H9 (cell line): Measurements from ENCODE around the gene SLC12A6. TPM values are rescaled to one million over a fixed set of nuclear protein-coding genes. Genes with fewer than 3 reads are reported as not detected.

Source experiments
- DNase-seq: peaks from one replicate; pipeline ENCODE4 v3.0.0-alpha.2; 2017
- H2AFZ ChIP-seq: one replicate; pipeline ENCODE4 v1.6.1; 2013; ENCODE audit warnings: mild to moderate bottlenecking, low read length, control low read depth, moderate library complexity
- H2AK5ac ChIP-seq: 2 replicates; pipeline ENCODE4 v1.6.1; 2013; ENCODE audit warnings: low read length, control low read depth, mixed read lengths; ENCODE audit not compliant: insufficient read length
- H2BK120ac ChIP-seq: one replicate; pipeline ENCODE4 v1.6.1; 2013; ENCODE audit warnings: low read depth, mild to moderate bottlenecking, low read length, control low read depth, inconsistent platforms; ENCODE audit not compliant: poor library complexity, severe bottlenecking
- H2BK12ac ChIP-seq: 2 replicates; pipeline ENCODE4 v1.6.1; 2013; ENCODE audit warnings: low read length, control low read depth, mixed read lengths, low read depth; ENCODE audit not compliant: insufficient read length
- H2BK15ac ChIP-seq: 2 replicates; pipeline ENCODE4 v1.6.1; 2013; ENCODE audit warnings: low read depth, low read length, control low read depth
- H2BK20ac ChIP-seq: one replicate; pipeline ENCODE4 v1.6.1; 2013; ENCODE audit warnings: low read depth, mild to moderate bottlenecking, low read length, control low read depth, inconsistent platforms; ENCODE audit not compliant: poor library complexity, severe bottlenecking
- H2BK5ac ChIP-seq: 2 replicates; pipeline ENCODE4 v1.6.1; 2013; ENCODE audit warnings: low read length, control low read depth, mixed read lengths; ENCODE audit not compliant: insufficient read length
- H3K14ac ChIP-seq: 2 replicates; pipeline ENCODE4 v1.6.1; 2013; ENCODE audit warnings: low read length, control low read depth; ENCODE audit not compliant: insufficient read depth
- H3K18ac ChIP-seq: 2 replicates; pipeline ENCODE4 v1.6.1; 2013; ENCODE audit warnings: low read depth, mild to moderate bottlenecking, mixed read lengths, low read length, control low read depth; ENCODE audit not compliant: insufficient read length
- H3K23ac ChIP-seq: 2 replicates; pipeline ENCODE4 v1.6.1; 2013; ENCODE audit warnings: low read length, control low read depth, mixed read lengths, low read depth; ENCODE audit not compliant: insufficient read length
- H3K23me2 ChIP-seq: 2 replicates; pipeline ENCODE4 v1.6.1; 2013; ENCODE audit warnings: low read depth, mild to moderate bottlenecking, mixed read lengths, low read length, control low read depth; ENCODE audit not compliant: insufficient read length, poor library complexity, severe bottlenecking
- H3K27ac ChIP-seq: 2 replicates; pipeline ENCODE4 v1.5.1; 2013; ENCODE audit warnings: low read length, control low read depth, mixed read lengths, low read depth; ENCODE audit not compliant: insufficient read length
- H3K27me3 ChIP-seq: 2 replicates; pipeline ENCODE4 v1.6.1; 2013; ENCODE audit warnings: low read length, control low read depth, inconsistent platforms; ENCODE audit not compliant: insufficient read depth
- H3K4ac ChIP-seq: 2 replicates; pipeline ENCODE4 v1.6.1; 2013; ENCODE audit warnings: low read depth, mild to moderate bottlenecking, control low read depth, inconsistent platforms, low read length, moderate library complexity
- H3K4me1 ChIP-seq: 2 replicates; pipeline ENCODE4 v1.6.1; 2013; ENCODE audit warnings: low read length, control low read depth, inconsistent platforms; ENCODE audit not compliant: insufficient read depth
- H3K4me2 ChIP-seq: 2 replicates; pipeline ENCODE4 v1.6.1; 2013; ENCODE audit warnings: low read length, control low read depth, mixed read lengths; ENCODE audit not compliant: insufficient read length, insufficient read depth
- H3K56ac ChIP-seq: 2 replicates; pipeline ENCODE4 v1.6.1; 2013; ENCODE audit warnings: low read depth, mild to moderate bottlenecking, mixed read lengths, low read length, control low read depth; ENCODE audit not compliant: insufficient read length
- H3K79me1 ChIP-seq: 2 replicates; pipeline ENCODE4 v1.6.1; 2013; ENCODE audit warnings: low read depth, mild to moderate bottlenecking, moderate library complexity, low read length, control low read depth, inconsistent platforms; ENCODE audit not compliant: insufficient read depth, poor library complexity, severe bottlenecking
- H3K79me2 ChIP-seq: 2 replicates; pipeline ENCODE4 v1.6.1; 2013; ENCODE audit warnings: low read length, control low read depth, inconsistent platforms; ENCODE audit not compliant: insufficient read depth
- H3K9ac ChIP-seq: 2 replicates; pipeline ENCODE4 v1.6.1; 2013; ENCODE audit warnings: low read length, control low read depth, mixed read lengths; ENCODE audit not compliant: insufficient read length; ENCODE audit errors: extremely low read depth
- H3K9me3 ChIP-seq: one replicate; pipeline ENCODE4 v1.6.1; 2013; ENCODE audit warnings: low read depth, low read length, inconsistent platforms; ENCODE audit not compliant: control insufficient read depth
- H3T11ph ChIP-seq: one replicate; pipeline ENCODE4 v1.6.1; 2013; ENCODE audit warnings: mild to moderate bottlenecking, low read length, control low read depth, inconsistent platforms
- H4K20me1 ChIP-seq: one replicate; pipeline ENCODE4 v1.6.1; 2013; ENCODE audit not compliant: control insufficient read depth, insufficient read length, insufficient read depth
- H4K5ac ChIP-seq: 2 replicates; pipeline ENCODE4 v1.6.1; 2013; ENCODE audit warnings: low read depth, mild to moderate bottlenecking, mixed read lengths, low read length, control low read depth; ENCODE audit not compliant: insufficient read length
- H4K8ac ChIP-seq: replicated peaks from 2 replicates; pipeline ENCODE4 v1.6.1; 2013; ENCODE audit warnings: low read length, control low read depth, mixed read lengths, low read depth; ENCODE audit not compliant: insufficient read length
- H4K91ac ChIP-seq: 2 replicates; pipeline ENCODE4 v1.6.1; 2013; ENCODE audit warnings: low read depth, mild to moderate bottlenecking, moderate library complexity, mixed read lengths, low read length, control low read depth; ENCODE audit not compliant: insufficient read length
- H3K27ac Mint-ChIP-seq, 3 experiments: 2 replicates in 2 of 3; 3 replicates in 1 of 3; pipeline ENCODE4 v1.8.0; 2020 to 2021; ENCODE audit warnings: mixed read lengths in 3 of 3, mild to moderate bottlenecking in 1 of 3, moderate library complexity in 1 of 3
- H3K27me3 Mint-ChIP-seq: 2 replicates; pipeline ENCODE4 v1.8.0; 2021; ENCODE audit warnings: low read depth, mild to moderate bottlenecking, moderate library complexity, mixed read lengths
- H3K36me3 Mint-ChIP-seq, 3 experiments: 2 replicates in 2 of 3; 3 replicates in 1 of 3; pipeline ENCODE4 v1.8.0; 2020 to 2021; ENCODE audit warnings: low read depth in 3 of 3, mixed read lengths in 3 of 3; ENCODE audit not compliant: insufficient read depth in 1 of 3
- H3K4me1 Mint-ChIP-seq, 2 experiments: 2 replicates each; pipeline ENCODE4 v1.8.0; 2020; ENCODE audit warnings: mixed read lengths in 2 of 2
- H3K4me3 Mint-ChIP-seq, 2 experiments: 2 replicates in 1 of 2; 3 replicates in 1 of 2; pipeline ENCODE4 v1.8.0; 2020 to 2021; ENCODE audit warnings: mild to moderate bottlenecking in 2 of 2, mixed read lengths in 2 of 2, moderate library complexity in 1 of 2
- H3K9me3 Mint-ChIP-seq, 2 experiments: 2 replicates in 1 of 2; 3 replicates in 1 of 2; pipeline ENCODE4 v1.8.0; 2020; ENCODE audit warnings: mild to moderate bottlenecking in 2 of 2, mixed read lengths in 2 of 2, moderate library complexity in 1 of 2
- CTCF ChIP-seq: fragments of 200-600 bp; sonication (generic); conservative IDR thresholded peaks from 3 replicates; pipeline ENCODE4 v1.8.0; 2021; ENCODE audit warnings: antibody characterized with exemption, mild to moderate bottlenecking
- WGBS: extraction: QIAGEN DNeasy Blood & Tissue Kit; methylation state at CpG from one replicate; pipeline ENCODE4 v1.1.7; 2013; ENCODE audit warnings: missing lambda C conversion rate, low lambda C conversion rate, mixed read lengths; ENCODE audit not compliant: insufficient read length; ENCODE audit errors: extremely low coverage; 5-methylcytosine and 5-hydroxymethylcytosine counted together
- total RNA-seq: library from RNA; stranded (reverse); gene quantifications from 2 replicates; pipeline ENCODE4 v1.2.1, GENCODE V29; 2021

Gene SLC12A6
- total RNA-seq, 1 experiment from 2014 or later = 11.1 TPM

GRCh38 chr15:34188711-34189110 lies 148.9 kb downstream of the SLC12A6 start:
- H3K9me3 ChIP-seq = no peaks in the 10 kb centered on the region
- no peak overlapping the region for H2BK12ac ChIP-seq
- no peak overlapping the region for H3T11ph ChIP-seq
- H3K14ac ChIP-seq = no peak overlapping the region
- no peak overlapping the region for H3K9ac ChIP-seq
- no CpG with 5 or more reads among the region's 5 CpGs for WGBS
- no peak overlapping the region for H3K18ac ChIP-seq
- Mint-ChIP-seq H3K27ac (no peak overlapping the region; a peak in 1 of 7 replicates), H3K36me3 (peaks cover 23 to 35% (median 31%) of the 10 kb centered on the region in 3 experiments), H3K4me1 (peaks cover under 1 to 8% of the 10 kb centered on the region in 2 experiments; a peak in 2 of 4 replicates), H3K27me3 (no peaks in the 10 kb centered on the region), H3K4me3 (no peak overlapping the region), H3K9me3 (peaks cover 0 to 4% of the 10 kb centered on the region in 2 experiments; a peak in 1 of 5 replicates)
- no peak overlapping the region for H2AFZ ChIP-seq
- no peak overlapping the region for H4K5ac ChIP-seq
- no peak overlapping the region for H3K23ac ChIP-seq
- H3K79me2 ChIP-seq = peaks cover 9% of the 10 kb centered on the region; the same call in 1 of the 2 replicates
- no peak overlapping the region for H2BK5ac ChIP-seq
- H2BK120ac ChIP-seq = no peak overlapping the region
- H3K4me1 ChIP-seq = no peaks in the 10 kb centered on the region
- H4K91ac ChIP-seq = no peak overlapping the region
- DNase-seq = no peak
- no peak overlapping the region for H3K4ac ChIP-seq
- H3K23me2 ChIP-seq = no peaks in the 10 kb centered on the region
- H3K27me3 ChIP-seq = no peaks in the 10 kb centered on the region
- H2AK5ac ChIP-seq = no peak overlapping the region
- H3K4me2 ChIP-seq = no peak overlapping the region
- no peak overlapping the region for H2BK15ac ChIP-seq
- no peak overlapping the region for H2BK20ac ChIP-seq
- TF ChIP-seq CTCF = no peak
- H3K79me1 ChIP-seq = peaks cover 6% of the 10 kb centered on the region
- no peaks in the 10 kb centered on the region for H4K20me1 ChIP-seq
- H3K56ac ChIP-seq = no peak overlapping the region
- no peak overlapping the region for H3K27ac ChIP-seq
- H4K8ac ChIP-seq = no peak overlapping the region
